Mucosa of descending colon (tissue), 3 donors: ENCODE measurements around the gene CXCR4. TPM values are rescaled to one million over a fixed set of nuclear protein-coding genes. Genes with fewer than 3 reads are reported as not detected.

Source experiments
- ATAC-seq: fragments of 200-7000 bp; cut with Tn5 transposase; one replicate; pipeline ENCODE4 v1.9.1; 2020; ENCODE audit warnings: mild to moderate bottlenecking, moderate library complexity
- DNase-seq, 3 donors: peaks; one replicate each; pipeline ENCODE4 v3.0.0-alpha.2; 2020
- H3K36me3 ChIP-seq: fragments of 200-600 bp; one replicate; pipeline ENCODE4 v1.8.0; 2021; ENCODE audit warnings: low read depth, mild to moderate bottlenecking
- H3K4me1 ChIP-seq: fragments of 200-600 bp; one replicate; pipeline ENCODE4 v1.8.0; 2021; ENCODE audit warnings: low read depth, mild to moderate bottlenecking
- H3K4me3 ChIP-seq: fragments of 200-600 bp; one replicate; pipeline ENCODE4 v1.8.0; 2021; ENCODE audit warnings: mild to moderate bottlenecking
- H3K9me3 ChIP-seq: fragments of 200-600 bp; one replicate; pipeline ENCODE4 v1.8.0; 2021; ENCODE audit warnings: mild to moderate bottlenecking
- intact Hi-C, 2 donors: fragments of 100-400 bp; cut with DNase I in 1 of 2; cut with micrococcal nuclease in 1 of 2; formaldehyde crosslinking; loops; one replicate each; pipeline versions ENCODE4 v1.11.0 to v1.11.1; 2022; cut with DNase I, micrococcal nuclease
- total RNA-seq, 3 donors: library from RNA; stranded (reverse); fragmentation: NEBNext Ultra II Directional in 2 of 3; extraction: Animal tissue kit (Norgen Biotek cat#: 25700) in 2 of 3; gene quantifications; one replicate each; pipeline versions ENCODE4 v1.2.1 to v1.2.4, GENCODE V29; 2021 to 2023
- TF ChIP-seq, protein P1 (sequence below): fragments of 200-600 bp; IDR thresholded peaks from one replicate; pipeline ENCODE4 v1.8.0; 2022; ENCODE audit warnings: antibody characterized with exemption, mild to moderate bottlenecking
- donor health status: DM: no; HTN: no; CAD: no; lungs with moderate emphysema.
- donor health status: DM: no; HTN: no; CAD: no.
- donor health status: DM: no; HTN: yes; CAD: no.

Gene CXCR4
- total RNA-seq, 3 donors from 2014 or later, result 3.6 to 12.6 (median 3.9) TPM

DNA sequence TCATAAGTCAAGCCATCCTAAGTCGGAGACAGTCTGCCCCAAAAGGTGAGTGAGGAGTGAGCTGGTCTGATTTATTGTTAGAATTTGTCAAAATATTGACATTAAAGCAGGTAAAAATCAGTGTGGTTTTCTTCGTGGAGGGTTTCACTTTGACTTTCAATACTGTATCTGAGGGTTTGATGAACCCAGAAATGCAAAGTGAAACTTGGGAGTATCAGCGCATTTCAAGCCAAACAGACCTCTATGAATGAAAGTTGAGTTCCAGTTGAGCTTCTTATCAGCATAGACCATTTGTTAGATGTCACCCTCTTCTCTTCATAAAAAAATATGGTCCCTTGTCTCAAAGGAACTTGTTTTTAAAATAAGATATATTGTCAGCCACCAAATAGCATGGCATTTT is 21.7 kb upstream of the CXCR4 start:
- Histone ChIP-seq H3K9me3 (no peaks in the 10 kb centered on the region), H3K36me3 (no peaks in the 10 kb centered on the region), H3K4me3 (no peak overlapping the region), H3K4me1 (no peaks in the 10 kb centered on the region)
- intact Hi-C loops, result no loop called here
- TF ChIP-seq, protein P1, sequence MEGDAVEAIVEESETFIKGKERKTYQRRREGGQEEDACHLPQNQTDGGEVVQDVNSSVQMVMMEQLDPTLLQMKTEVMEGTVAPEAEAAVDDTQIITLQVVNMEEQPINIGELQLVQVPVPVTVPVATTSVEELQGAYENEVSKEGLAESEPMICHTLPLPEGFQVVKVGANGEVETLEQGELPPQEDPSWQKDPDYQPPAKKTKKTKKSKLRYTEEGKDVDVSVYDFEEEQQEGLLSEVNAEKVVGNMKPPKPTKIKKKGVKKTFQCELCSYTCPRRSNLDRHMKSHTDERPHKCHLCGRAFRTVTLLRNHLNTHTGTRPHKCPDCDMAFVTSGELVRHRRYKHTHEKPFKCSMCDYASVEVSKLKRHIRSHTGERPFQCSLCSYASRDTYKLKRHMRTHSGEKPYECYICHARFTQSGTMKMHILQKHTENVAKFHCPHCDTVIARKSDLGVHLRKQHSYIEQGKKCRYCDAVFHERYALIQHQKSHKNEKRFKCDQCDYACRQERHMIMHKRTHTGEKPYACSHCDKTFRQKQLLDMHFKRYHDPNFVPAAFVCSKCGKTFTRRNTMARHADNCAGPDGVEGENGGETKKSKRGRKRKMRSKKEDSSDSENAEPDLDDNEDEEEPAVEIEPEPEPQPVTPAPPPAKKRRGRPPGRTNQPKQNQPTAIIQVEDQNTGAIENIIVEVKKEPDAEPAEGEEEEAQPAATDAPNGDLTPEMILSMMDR, result no peak
- DNase-seq (no peak), ATAC-seq (no peak)

DNA sequence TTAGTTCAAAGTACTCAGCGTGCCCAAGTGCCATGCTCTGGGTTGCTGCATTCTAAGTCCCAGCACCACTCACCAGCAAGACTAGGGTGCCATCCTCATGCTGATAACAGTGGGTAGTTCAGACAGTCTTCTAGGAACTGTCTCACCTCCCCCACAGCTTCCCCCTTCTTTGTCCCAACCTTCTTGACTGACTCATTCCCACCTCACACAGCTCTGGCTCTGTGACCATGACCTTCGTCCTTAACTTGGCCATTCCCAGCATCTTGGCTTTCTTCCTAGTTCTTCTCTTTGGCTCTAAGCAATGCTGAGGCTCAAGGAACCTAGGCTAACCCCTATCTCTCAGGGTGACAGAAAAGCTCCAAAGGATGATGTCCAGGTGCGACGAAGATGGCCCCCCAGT is 20.0 kb upstream of the CXCR4 start:
- intact Hi-C loops, result no loop called here
- ATAC-seq, result no peak
- no peaks in the 10 kb centered on the region for H3K36me3 ChIP-seq

DNA sequence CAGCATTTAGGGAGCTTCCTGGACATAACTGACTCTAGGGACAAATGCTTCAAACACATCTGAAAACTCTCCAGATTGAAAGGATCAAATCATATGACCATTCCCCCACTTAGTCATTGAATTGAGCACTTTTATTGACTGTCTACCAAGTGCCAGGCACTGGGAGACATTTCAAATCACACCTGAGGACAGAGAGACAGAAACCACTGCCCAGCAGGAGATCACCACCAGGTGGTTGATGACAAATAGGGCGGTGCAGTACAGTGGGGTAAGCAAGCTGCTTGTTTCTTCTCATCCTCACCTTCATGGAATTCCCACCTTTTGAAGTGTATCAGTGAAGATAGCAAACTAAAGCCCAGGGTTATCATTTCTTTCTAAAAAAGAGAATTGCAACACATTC is 19.0 kb upstream of the CXCR4 start:
- Histone ChIP-seq H3K4me3 (no peak overlapping the region), H3K4me1 (no peaks in the 10 kb centered on the region), H3K36me3 (no peaks in the 10 kb centered on the region), H3K9me3 (no peaks in the 10 kb centered on the region)
- ATAC-seq, result no peak
- intact Hi-C loops, result no loop called here
- DNase-seq, result no peak
- TF ChIP-seq, protein P1, result no peak

More for the DNA sequence above, 20.0 kb upstream of the CXCR4 start:
- no peak for DNase-seq
- no peaks in the 10 kb centered on the region for H3K9me3 ChIP-seq
- TF ChIP-seq, protein P1, result no peak
- H3K4me1 ChIP-seq, result no peaks in the 10 kb centered on the region
- no peak overlapping the region for H3K4me3 ChIP-seq

DNA sequence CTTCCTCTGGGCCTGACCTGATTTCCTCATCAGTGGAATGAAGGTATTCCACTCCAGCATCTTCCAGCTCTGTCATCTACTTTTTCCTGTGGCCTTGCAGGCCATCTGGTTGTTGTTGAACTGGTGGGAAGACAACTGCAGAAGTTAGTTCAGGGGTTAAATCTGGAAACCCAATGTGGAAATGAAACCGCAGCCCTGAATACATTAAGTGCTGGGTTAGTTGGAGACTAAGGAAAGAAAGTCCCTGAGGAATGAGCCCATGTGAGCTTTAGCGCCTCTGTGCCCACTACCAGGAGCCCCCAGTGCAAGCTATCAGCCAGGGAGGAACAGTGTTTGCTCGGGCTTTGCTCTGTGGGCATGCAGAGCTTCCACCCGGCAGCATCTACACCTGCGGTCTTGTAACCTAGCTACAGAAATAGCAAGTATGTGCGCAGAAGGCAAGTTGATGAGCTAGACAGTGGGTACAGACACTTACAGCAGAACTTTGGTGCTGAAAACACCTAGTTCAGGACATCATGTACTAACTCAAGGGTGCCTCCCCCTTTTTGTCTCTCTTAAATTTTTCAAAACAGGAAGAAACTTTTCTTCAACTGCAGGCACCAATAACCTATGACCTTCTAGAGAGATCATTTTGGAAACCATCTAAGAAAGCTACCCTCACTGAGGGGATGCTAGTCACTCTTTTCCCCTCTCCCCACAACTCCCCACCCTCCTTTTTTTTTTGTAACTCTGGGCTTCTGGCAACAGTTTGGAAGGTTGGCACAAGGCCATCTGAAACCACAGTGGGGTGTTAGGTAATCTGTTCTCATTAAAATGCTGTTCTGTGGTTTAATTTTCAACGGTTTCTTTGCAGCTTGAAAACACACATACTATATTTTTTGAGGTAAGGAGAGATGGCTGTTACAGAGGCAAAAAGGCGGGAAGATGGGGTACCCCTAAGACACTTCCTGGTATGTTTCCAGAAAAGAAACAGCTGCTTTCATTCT is 18.3 kb upstream of the CXCR4 start:
- DNase-seq, result peak in 2 of 3 donors; percentile 48 to 80
- intact Hi-C loops, result no loop called here
- no peaks in the 10 kb centered on the region for H3K4me1 ChIP-seq

DNA sequence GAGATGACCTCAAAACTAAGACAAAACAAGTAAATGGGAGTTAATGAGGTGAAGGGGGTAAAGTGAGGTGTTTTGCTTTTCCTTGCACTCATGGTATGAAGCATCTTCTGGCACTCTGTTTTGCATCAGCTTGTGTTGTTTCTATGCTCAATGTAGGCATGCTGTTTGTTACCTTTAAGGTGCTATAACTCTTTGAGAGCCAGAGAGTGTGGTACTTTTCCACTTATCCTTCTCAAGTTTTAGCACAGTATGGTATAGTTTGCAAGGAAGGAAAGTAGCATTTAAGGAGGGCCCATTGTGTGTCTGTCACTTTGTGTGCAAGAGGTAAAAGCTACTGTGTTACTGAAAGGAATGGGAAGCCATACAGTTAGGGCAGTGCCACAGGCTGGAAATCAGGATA is 17.5 kb upstream of the CXCR4 start:
- DNase-seq (no peak), ATAC-seq (no peak)
- TF ChIP-seq, protein P1, result no peak
- Histone ChIP-seq H3K4me3 (no peak overlapping the region), H3K4me1 (no peaks in the 10 kb centered on the region), H3K36me3 (no peaks in the 10 kb centered on the region), H3K9me3 (no peaks in the 10 kb centered on the region)
- intact Hi-C loops, result no loop called here

More for the DNA sequence above, 18.3 kb upstream of the CXCR4 start:
- TF ChIP-seq, protein P1, result no peak
- ATAC-seq, result peak; percentile 74
- no peak overlapping the region for H3K4me3 ChIP-seq
- H3K9me3 ChIP-seq, result no peaks in the 10 kb centered on the region
- no peaks in the 10 kb centered on the region for H3K36me3 ChIP-seq
